ENCODE measurements around the gene DNASE1L1.

The DNASE1L1 gene

GRCh38 chrX:154398668-154399526 is 10.2 kb downstream of the DNASE1L1 start (continued):
- TF ChIP-seq RBAK (tag by site-specific recombination; IDR thresholded peaks at IDR 0.05) (no peak), ZNF660 (tag by site-specific recombination; IDR thresholded peaks at IDR 0.05) (0 out of 2 replicates have a peak, but pooled peaks have one; percentile 6), ZNF394 (tag by site-specific recombination; IDR thresholded peaks at IDR 0.05; ENCODE audit: borderline replicate concordance) (no peak), SCRT2 (tag by site-specific recombination; IDR thresholded peaks at IDR 0.05) (peak; percentile 97), ZNF10 (tag by site-specific recombination; IDR thresholded peaks at IDR 0.05) (no peak), ZBTB48 (tag by site-specific recombination; IDR thresholded peaks at IDR 0.05) (0 out of 2 replicates have a peak, but pooled peaks have one; percentile 30), ZNF623 (tag by site-specific recombination; IDR thresholded peaks at IDR 0.05) (no peak), ZBTB8A (tag by site-specific recombination; IDR thresholded peaks at IDR 0.05) (peak; percentile 65), KLF1 (tag by site-specific recombination; IDR thresholded peaks at IDR 0.05) (no peak; the same call in 1 of the 2 replicates), BCL11B (tag by site-specific recombination; IDR thresholded peaks at IDR 0.05; ENCODE audit: low read depth) (0 out of 2 replicates have a peak, but pooled peaks have one; percentile 28), SCRT1 (tag by site-specific recombination; IDR thresholded peaks at IDR 0.05; ENCODE audit: borderline replicate concordance) (peak; percentile 88), ZNF76 (tag by site-specific recombination; IDR thresholded peaks at IDR 0.05; ENCODE audit: borderline replicate concordance, low read depth) (peak; percentile 60; the same call in 1 of the 2 replicates), ZNF501 (tag by site-specific recombination; IDR thresholded peaks at IDR 0.05) (0 out of 2 replicates have a peak, but pooled peaks have one; percentile 14), GLIS1 (tag by site-specific recombination; IDR thresholded peaks at IDR 0.05) (no peak), ZNF654 (tag by site-specific recombination; IDR thresholded peaks at IDR 0.05; ENCODE audit: low read depth) (peak; percentile 24; the same call in 1 of the 2 replicates), TSHZ1 (tag by site-specific recombination; IDR thresholded peaks at IDR 0.05; ENCODE audit: borderline replicate concordance) (no peak), KLF17 (tag by site-specific recombination; IDR thresholded peaks at IDR 0.05) (no peak; the same call in 1 of the 2 replicates), ZNF555 (tag by site-specific recombination; conservative IDR thresholded peaks at IDR 0.05) (no peak), YY2 (tag by site-specific recombination; IDR thresholded peaks at IDR 0.05) (no peak), ZNF544 (tag by site-specific recombination; IDR thresholded peaks at IDR 0.05) (no peak), ZNF449 (tag by site-specific recombination; IDR thresholded peaks at IDR 0.05) (peak; percentile 33; the same call in 1 of the 2 replicates)

Data from HEK293 (cell line).